Heart left ventricle (tissue), 13 donors: Measurements from ENCODE around the gene CLIP1.

Source experiments
- CTCF ChIP-seq, 12 donors: fragments of 200-600 bp; sonication (generic) in 4 of 12; IDR thresholded peaks; one replicate each; pipeline versions ENCODE4 v1.5.0 to v1.8.0; 2018 to 2022; ENCODE audit warnings: antibody characterized with exemption in 12 of 12, mild to moderate bottlenecking in 5 of 12
- POLR2A ChIP-seq, 2 donors: fragments of 450-650 bp; IDR thresholded peaks; one replicate each; pipeline ENCODE4 v1.6.1; 2017; ENCODE audit warnings: antibody characterized with exemption in 2 of 2, mild to moderate bottlenecking in 2 of 2, moderate library complexity in 2 of 2
- donor health status: ischemic (EF 13 %, LVEDD 7.1; RV severe dilation, severe dysfunction).
- donor health status: DM: no; HTN: yes; CAD: no.
- donor health status: DM: no; HTN: no; CAD: no.
- donor health status: ischemic (EF 25% LVEDD 6.9; RV normal size, moderate dysfunction).
- donor health status: ischemic (EF 25% LVEDD 5.7; RV mildly dilated, moderate dysfunction).
- donor health status: ischemic (EF 35%, LVEDD 5.7; RV mildly dilated, moderate dysfunction).
- donor health status: nonischemic (EF 11% LVEDD 7.7; RV severe dilation, severe dysfunction).
- donor health status: DM: yes; HTN: yes; CAD: no.
- donor health status: PGD.
- donor health status: ischemic (EF 29% LVEDD 5.4; RV normal size, mild dysfunction).
- donor health status: nonischemic (EF 23%, LVEDD 6.1; RV moderate dilation, normal function).

GRCh38 chr12:122232691-122233090 lies 189.8 kb downstream of the CLIP1 start:
- TF ChIP-seq CTCF (IDR thresholded peaks at IDR 0.05) (no peak), POLR2A (IDR thresholded peaks at IDR 0.05) (no peak)
